Measurements from ENCODE around the gene TMPRSS3.

DNA sequence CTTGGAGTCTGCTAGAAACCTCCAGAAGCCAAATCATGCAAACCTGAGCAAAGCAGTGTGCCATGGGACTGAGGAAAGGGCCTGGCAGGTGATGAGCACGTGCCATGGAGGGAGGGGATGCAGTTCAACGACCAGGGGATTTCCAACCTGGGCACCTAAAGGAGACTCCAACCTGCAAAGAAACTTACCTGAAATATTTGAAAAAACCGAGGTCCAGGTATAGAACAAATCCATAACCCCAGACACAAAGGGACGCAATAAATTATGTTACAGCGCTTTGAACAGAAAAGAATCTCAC lies 16.7 kb upstream of the TMPRSS3 start:
- TF ChIP-seq, protein P1, sequence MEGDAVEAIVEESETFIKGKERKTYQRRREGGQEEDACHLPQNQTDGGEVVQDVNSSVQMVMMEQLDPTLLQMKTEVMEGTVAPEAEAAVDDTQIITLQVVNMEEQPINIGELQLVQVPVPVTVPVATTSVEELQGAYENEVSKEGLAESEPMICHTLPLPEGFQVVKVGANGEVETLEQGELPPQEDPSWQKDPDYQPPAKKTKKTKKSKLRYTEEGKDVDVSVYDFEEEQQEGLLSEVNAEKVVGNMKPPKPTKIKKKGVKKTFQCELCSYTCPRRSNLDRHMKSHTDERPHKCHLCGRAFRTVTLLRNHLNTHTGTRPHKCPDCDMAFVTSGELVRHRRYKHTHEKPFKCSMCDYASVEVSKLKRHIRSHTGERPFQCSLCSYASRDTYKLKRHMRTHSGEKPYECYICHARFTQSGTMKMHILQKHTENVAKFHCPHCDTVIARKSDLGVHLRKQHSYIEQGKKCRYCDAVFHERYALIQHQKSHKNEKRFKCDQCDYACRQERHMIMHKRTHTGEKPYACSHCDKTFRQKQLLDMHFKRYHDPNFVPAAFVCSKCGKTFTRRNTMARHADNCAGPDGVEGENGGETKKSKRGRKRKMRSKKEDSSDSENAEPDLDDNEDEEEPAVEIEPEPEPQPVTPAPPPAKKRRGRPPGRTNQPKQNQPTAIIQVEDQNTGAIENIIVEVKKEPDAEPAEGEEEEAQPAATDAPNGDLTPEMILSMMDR (IDR thresholded peaks at IDR 0.05): no peak
- TF ChIP-seq PHF8 (IDR thresholded peaks at IDR 0.05; ENCODE audit: borderline replicate concordance, low read depth) (no peak), ZFP36 (IDR thresholded peaks at IDR 0.05; ENCODE audit: borderline replicate concordance, partially characterized antibody) (no peak), POLR2A (IDR thresholded peaks at IDR 0.05; ENCODE audit: low read length) (no peak), BHLHE40 (IDR thresholded peaks at IDR 0.05; ENCODE audit: low read depth, low read length) (no peak), HOXA7 (CRISPR knock-in tag; IDR thresholded peaks at IDR 0.05) (no peak)
- TF ChIP-seq, protein P2, sequence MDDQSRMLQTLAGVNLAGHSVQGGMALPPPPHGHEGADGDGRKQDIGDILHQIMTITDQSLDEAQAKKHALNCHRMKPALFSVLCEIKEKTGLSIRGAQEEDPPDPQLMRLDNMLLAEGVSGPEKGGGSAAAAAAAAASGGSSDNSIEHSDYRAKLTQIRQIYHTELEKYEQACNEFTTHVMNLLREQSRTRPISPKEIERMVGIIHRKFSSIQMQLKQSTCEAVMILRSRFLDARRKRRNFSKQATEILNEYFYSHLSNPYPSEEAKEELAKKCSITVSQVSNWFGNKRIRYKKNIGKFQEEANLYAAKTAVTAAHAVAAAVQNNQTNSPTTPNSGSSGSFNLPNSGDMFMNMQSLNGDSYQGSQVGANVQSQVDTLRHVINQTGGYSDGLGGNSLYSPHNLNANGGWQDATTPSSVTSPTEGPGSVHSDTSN (IDR thresholded peaks at IDR 0.05): no peak
